Measurements from ENCODE around the gene NFKBIE.

NFKBIE gene

GRCh38 chr6:44301106-44301505 is 35.8 kb upstream of the NFKBIE start:
- TF ChIP-seq CTCF (IDR thresholded peaks at IDR 0.05; ENCODE audit: low read length) (no peak), EZH2 (IDR thresholded peaks at IDR 0.05; ENCODE audit: borderline replicate concordance, low read length) (no peak)
- no peak overlapping the region for H3K27ac ChIP-seq (ENCODE audit: low read depth, low read length, poor library complexity, severe bottlenecking)
- H3K9ac ChIP-seq (ENCODE audit: low read length): no peak overlapping the region
- no peak overlapping the region for H2AFZ ChIP-seq (ENCODE audit: low read length)
- H3K9me2 ChIP-seq (ENCODE audit: low read depth, low read length): no peaks in the 10 kb centered on the region
- H3K36me3 ChIP-seq (ENCODE audit: insufficient read depth, low read length): peaks cover 56% of the 10 kb centered on the region
- no peaks in the 10 kb centered on the region for H3K79me2 ChIP-seq (ENCODE audit: insufficient read depth, low read length)
- H3F3A ChIP-seq (ENCODE audit: insufficient read depth, low read length): no peaks in the 10 kb centered on the region
- H3K4me1 ChIP-seq (ENCODE audit: insufficient read depth, low read length, severe bottlenecking): no peaks in the 10 kb centered on the region
- no peaks in the 10 kb centered on the region for H3K27me3 ChIP-seq (ENCODE audit: insufficient read depth, low read length)
- no peak overlapping the region for H3K4me2 ChIP-seq (ENCODE audit: low read length)
- no peaks in the 10 kb centered on the region for H3K9me3 ChIP-seq (ENCODE audit: low read length)
- H3K4me3 ChIP-seq (ENCODE audit: low read depth, low read length, poor library complexity, severe bottlenecking): no peak overlapping the region
- H4K20me1 ChIP-seq (ENCODE audit: insufficient read depth, low read length): no peaks in the 10 kb centered on the region

- H3K4me2 ChIP-seq (ENCODE audit: low read length): no peak overlapping the region
- H4K20me1 ChIP-seq (ENCODE audit: insufficient read depth, low read length): no peaks in the 10 kb centered on the region
- no peaks in the 10 kb centered on the region for H3F3A ChIP-seq (ENCODE audit: insufficient read depth, low read length)
- H3K9me3 ChIP-seq (ENCODE audit: low read length): no peaks in the 10 kb centered on the region
- H3K4me1 ChIP-seq (ENCODE audit: insufficient read depth, low read length, severe bottlenecking): no peaks in the 10 kb centered on the region
- no peak overlapping the region for H3K4me3 ChIP-seq (ENCODE audit: low read depth, low read length, poor library complexity, severe bottlenecking)
- H3K27ac ChIP-seq (ENCODE audit: low read depth, low read length, poor library complexity, severe bottlenecking): no peak overlapping the region
- no peak overlapping the region for H2AFZ ChIP-seq (ENCODE audit: low read length)
- no peaks in the 10 kb centered on the region for H3K27me3 ChIP-seq (ENCODE audit: insufficient read depth, low read length)
- no peaks in the 10 kb centered on the region for H3K9me2 ChIP-seq (ENCODE audit: low read depth, low read length)
- H3K36me3 ChIP-seq (ENCODE audit: insufficient read depth, low read length): peaks cover 49% of the 10 kb centered on the region
- H3K79me2 ChIP-seq (ENCODE audit: insufficient read depth, low read length): no peaks in the 10 kb centered on the region
- TF ChIP-seq EZH2 (IDR thresholded peaks at IDR 0.05; ENCODE audit: borderline replicate concordance, low read length) (no peak), CTCF (IDR thresholded peaks at IDR 0.05; ENCODE audit: low read length) (no peak)
- H3K9ac ChIP-seq (ENCODE audit: low read length): no peak overlapping the region
Observed at GRCh38 chr6:44300292-44300823, 35.0 kb upstream of the NFKBIE start.

GRCh38 chr6:44298864-44299263 is 33.5 kb upstream of the NFKBIE start:
- Histone ChIP-seq H3K79me2 (ENCODE audit: insufficient read depth, low read length) (no peaks in the 10 kb centered on the region), H3K4me1 (ENCODE audit: insufficient read depth, low read length, severe bottlenecking) (no peaks in the 10 kb centered on the region), H4K20me1 (ENCODE audit: insufficient read depth, low read length) (no peaks in the 10 kb centered on the region), H2AFZ (ENCODE audit: low read length) (no peak overlapping the region), H3K27me3 (ENCODE audit: insufficient read depth, low read length) (no peaks in the 10 kb centered on the region), H3K4me3 (ENCODE audit: low read depth, low read length, poor library complexity, severe bottlenecking) (no peak overlapping the region), H3K27ac (ENCODE audit: low read depth, low read length, poor library complexity, severe bottlenecking) (no peak overlapping the region), H3K9ac (ENCODE audit: low read length) (no peak overlapping the region), H3K9me3 (ENCODE audit: low read length) (no peaks in the 10 kb centered on the region), H3K9me2 (ENCODE audit: low read depth, low read length) (no peaks in the 10 kb centered on the region), H3F3A (ENCODE audit: insufficient read depth, low read length) (no peaks in the 10 kb centered on the region), H3K36me3 (ENCODE audit: insufficient read depth, low read length) (peaks cover 35% of the 10 kb centered on the region), H3K4me2 (ENCODE audit: low read length) (no peak overlapping the region)
- TF ChIP-seq EZH2 (IDR thresholded peaks at IDR 0.05; ENCODE audit: borderline replicate concordance, low read length) (no peak), CTCF (IDR thresholded peaks at IDR 0.05; ENCODE audit: low read length) (no peak)

Data from OCI-LY1 (cell line).